Chondrocyte (in vitro differentiated cells): ENCODE measurements around the gene CYP8B1. TPM values are rescaled to one million over a fixed set of nuclear protein-coding genes. Genes with fewer than 3 reads are reported as not detected.

Experiments
- DNase-seq: peaks from one replicate; pipeline ENCODE4 v3.0.0; 2021; ENCODE audit warnings: mixed read lengths, low spot score
- H3K27ac Mint-ChIP-seq: one replicate; pipeline ENCODE4 v1.8.0; 2021; ENCODE audit warnings: mild to moderate bottlenecking, moderate library complexity, mixed read lengths; ENCODE audit not compliant: unreplicated experiment
- H3K27me3 Mint-ChIP-seq: 2 replicates; pipeline ENCODE4 v1.8.0; 2021; ENCODE audit warnings: low read depth, mixed read lengths
- H3K36me3 Mint-ChIP-seq: 2 replicates; pipeline ENCODE4 v1.8.0; 2021; ENCODE audit warnings: low read depth, mixed read lengths
- H3K4me1 Mint-ChIP-seq: 2 replicates; pipeline ENCODE4 v1.8.0; 2021; ENCODE audit warnings: low read depth, mild to moderate bottlenecking, mixed read lengths
- H3K4me3 Mint-ChIP-seq: one replicate; pipeline ENCODE4 v1.8.0; 2021; ENCODE audit warnings: mild to moderate bottlenecking, moderate library complexity, mixed read lengths; ENCODE audit not compliant: unreplicated experiment
- H3K9me3 Mint-ChIP-seq: 2 replicates; pipeline ENCODE4 v1.8.0; 2021; ENCODE audit warnings: low read depth, mixed read lengths
- CTCF ChIP-seq: fragments of 200-600 bp; sonication (generic); IDR thresholded peaks from 2 replicates; pipeline ENCODE4 v1.5.0; 2021; ENCODE audit warnings: antibody characterized with exemption, mild to moderate bottlenecking, moderate library complexity
- total RNA-seq: library from RNA; stranded (reverse); gene quantifications from 3 replicates; pipeline ENCODE4 v1.2.1, GENCODE V29; 2021

Gene CYP8B1
- total RNA-seq, 1 donor from 2014 or later, result not detected

DNA sequence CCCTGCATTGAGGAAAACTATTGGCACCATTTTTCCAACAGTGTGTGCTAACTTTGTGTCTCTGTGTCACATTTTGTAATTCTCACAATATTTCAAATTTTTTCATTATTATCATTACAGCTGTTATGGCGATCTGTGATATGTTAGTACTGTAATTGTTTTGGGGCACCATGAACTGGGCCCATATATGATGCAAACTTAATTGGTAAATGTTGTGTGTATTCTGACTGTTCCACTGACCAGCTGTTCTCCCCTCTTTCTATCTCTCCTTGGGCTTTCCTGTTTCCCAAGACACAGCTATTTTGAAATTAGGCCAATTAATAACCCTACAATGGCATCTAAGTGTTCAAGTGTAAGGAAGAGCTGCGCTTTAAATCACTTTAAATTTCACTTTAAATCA is 2.2 kb upstream of the CYP8B1 start:
- Mint-ChIP-seq H3K36me3 (no peaks in the 10 kb centered on the region), H3K27me3 (peaks cover 14% of the 10 kb centered on the region), H3K9me3 (no peaks in the 10 kb centered on the region), H3K4me1 (peaks cover 6% of the 10 kb centered on the region), H3K27ac (no peak overlapping the region), H3K4me3 (no peak overlapping the region)
- TF ChIP-seq CTCF, result no peak
- DNase-seq, result no peak

GRCh38 chr3:42876940-42877720 is 1.5 kb upstream of the CYP8B1 start:
- no peak for TF ChIP-seq CTCF
- no peak overlapping the region for H3K27ac Mint-ChIP-seq
- H3K36me3 Mint-ChIP-seq, result no peaks in the 10 kb centered on the region
- no peak overlapping the region for H3K4me3 Mint-ChIP-seq
- peaks cover 6% of the 10 kb centered on the region for H3K4me1 Mint-ChIP-seq
- H3K9me3 Mint-ChIP-seq, result no peaks in the 10 kb centered on the region
- no peak for DNase-seq
- H3K27me3 Mint-ChIP-seq, result peaks cover 20% of the 10 kb centered on the region

DNA sequence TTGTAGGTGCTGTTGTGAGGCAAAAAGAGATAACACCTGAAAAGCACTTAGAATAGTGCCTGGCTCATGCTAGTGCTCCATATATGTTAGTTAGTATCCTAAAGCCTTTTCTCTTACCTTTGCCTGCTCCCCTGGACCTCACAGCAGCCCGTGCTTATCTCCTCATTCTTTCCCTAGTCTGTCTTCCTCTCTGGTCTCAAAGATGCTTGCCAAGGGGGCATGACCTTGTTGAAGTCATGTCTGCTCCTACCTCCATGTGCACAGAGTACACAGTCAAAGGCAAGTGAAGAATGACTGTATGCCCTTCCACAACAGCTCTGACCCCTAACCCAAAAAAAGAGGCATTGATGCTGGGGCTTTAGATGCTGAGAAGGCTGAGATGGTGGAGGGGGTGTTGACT is 722 bp upstream of the CYP8B1 start:
- TF ChIP-seq CTCF, result no peak
- Mint-ChIP-seq H3K4me3 (no peak overlapping the region), H3K36me3 (no peaks in the 10 kb centered on the region), H3K27me3 (peaks cover 20% of the 10 kb centered on the region), H3K27ac (no peak overlapping the region), H3K4me1 (peaks cover 8% of the 10 kb centered on the region), H3K9me3 (no peaks in the 10 kb centered on the region)
- no peak for DNase-seq

- Mint-ChIP-seq H3K27ac (no peak overlapping the region), H3K27me3 (peaks cover 26% of the 10 kb centered on the region), H3K36me3 (no peaks in the 10 kb centered on the region), H3K4me3 (no peak overlapping the region), H3K9me3 (no peaks in the 10 kb centered on the region), H3K4me1 (peaks cover 3% of the 10 kb centered on the region)
- DNase-seq, result no peak
- TF ChIP-seq CTCF, result no peak
Observed at GRCh38 chr3:42874749-42875148, 930 bp downstream of the CYP8B1 start.

DNA sequence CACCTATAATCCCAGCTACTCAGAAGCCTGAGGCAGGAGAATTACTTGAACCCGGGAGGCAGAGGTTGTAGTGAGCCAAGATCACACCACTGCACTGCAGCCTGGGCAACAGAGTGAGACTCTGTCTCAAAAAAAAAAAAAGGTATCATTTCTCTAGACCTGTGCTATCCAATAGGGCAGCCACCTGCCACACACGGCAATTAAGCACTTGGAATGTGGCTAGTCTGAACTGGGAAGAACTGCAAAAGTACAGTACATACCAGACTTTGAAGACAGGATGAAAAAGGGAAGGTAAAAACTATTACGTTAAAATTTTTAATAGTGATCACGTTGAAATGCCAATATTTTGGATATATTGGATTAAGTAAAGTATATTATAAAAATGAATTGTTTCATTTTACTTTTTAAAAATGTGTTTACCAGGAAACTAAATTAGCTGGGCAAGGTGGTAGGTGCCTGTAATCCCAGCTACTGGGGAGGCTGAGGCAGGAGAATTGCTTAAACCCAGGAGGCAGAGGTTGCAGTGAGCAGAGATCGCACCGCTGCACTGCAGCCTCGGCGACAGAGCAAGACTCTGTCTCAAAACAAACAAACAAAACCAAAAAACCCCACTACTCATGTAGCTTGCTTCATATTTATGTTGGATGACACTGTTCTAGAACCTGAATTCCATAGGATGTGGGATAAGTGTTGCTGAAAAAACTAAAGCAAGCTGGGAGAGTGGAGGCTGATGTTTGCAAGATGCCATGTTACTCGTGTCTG is 2.3 kb downstream of the CYP8B1 start:
- no peak for TF ChIP-seq CTCF
- no peaks in the 10 kb centered on the region for H3K36me3 Mint-ChIP-seq
- no peak overlapping the region for H3K27ac Mint-ChIP-seq
- peaks cover 3% of the 10 kb centered on the region for H3K4me1 Mint-ChIP-seq
- H3K4me3 Mint-ChIP-seq, result no peak overlapping the region
- H3K9me3 Mint-ChIP-seq, result no peaks in the 10 kb centered on the region
- H3K27me3 Mint-ChIP-seq, result peaks cover 36% of the 10 kb centered on the region
- no peak for DNase-seq
